GM20000 (cell line): ENCODE data around the gene USP33.
"Not testable (repeated sequence)": the region's sequence is repeated elsewhere in the genome, so short reads cannot be mapped to it uniquely, and the experiment has no call there.

Source experiments
- DNase-seq: peaks from one replicate; pipeline ENCODE4 v3.0.0; 2012; ENCODE audit warnings: low spot score
- TF ChIP-seq, protein P1 (sequence below): IDR thresholded peaks from 2 replicates; pipeline ENCODE4 v1.5.1; 2012; ENCODE audit warnings: mild to moderate bottlenecking, control low read depth; ENCODE audit errors: extremely low read depth, missing control alignments

The USP33 gene

DNA sequence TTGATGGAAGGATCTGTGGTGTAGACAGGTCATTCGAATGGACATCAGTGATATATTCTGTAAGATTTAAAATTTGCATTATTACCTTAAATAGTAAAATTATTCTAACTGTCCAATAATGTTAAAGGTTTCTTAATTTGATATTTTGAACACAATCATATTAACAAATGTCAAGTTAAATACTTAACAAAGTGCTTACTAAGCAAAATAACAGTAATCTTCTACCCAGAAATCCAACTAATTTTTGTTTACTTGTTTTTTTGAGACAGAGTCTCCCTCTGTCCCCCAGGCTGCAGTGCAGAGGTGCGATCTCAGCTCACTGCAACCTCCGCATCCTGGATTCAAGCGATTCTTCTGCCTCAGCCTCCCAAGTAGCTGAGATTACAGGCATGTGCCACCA lies 33.9 kb downstream of the USP33 start:
- TF ChIP-seq, protein P1, sequence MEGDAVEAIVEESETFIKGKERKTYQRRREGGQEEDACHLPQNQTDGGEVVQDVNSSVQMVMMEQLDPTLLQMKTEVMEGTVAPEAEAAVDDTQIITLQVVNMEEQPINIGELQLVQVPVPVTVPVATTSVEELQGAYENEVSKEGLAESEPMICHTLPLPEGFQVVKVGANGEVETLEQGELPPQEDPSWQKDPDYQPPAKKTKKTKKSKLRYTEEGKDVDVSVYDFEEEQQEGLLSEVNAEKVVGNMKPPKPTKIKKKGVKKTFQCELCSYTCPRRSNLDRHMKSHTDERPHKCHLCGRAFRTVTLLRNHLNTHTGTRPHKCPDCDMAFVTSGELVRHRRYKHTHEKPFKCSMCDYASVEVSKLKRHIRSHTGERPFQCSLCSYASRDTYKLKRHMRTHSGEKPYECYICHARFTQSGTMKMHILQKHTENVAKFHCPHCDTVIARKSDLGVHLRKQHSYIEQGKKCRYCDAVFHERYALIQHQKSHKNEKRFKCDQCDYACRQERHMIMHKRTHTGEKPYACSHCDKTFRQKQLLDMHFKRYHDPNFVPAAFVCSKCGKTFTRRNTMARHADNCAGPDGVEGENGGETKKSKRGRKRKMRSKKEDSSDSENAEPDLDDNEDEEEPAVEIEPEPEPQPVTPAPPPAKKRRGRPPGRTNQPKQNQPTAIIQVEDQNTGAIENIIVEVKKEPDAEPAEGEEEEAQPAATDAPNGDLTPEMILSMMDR, result no peak
- DNase-seq, result no peak

DNA sequence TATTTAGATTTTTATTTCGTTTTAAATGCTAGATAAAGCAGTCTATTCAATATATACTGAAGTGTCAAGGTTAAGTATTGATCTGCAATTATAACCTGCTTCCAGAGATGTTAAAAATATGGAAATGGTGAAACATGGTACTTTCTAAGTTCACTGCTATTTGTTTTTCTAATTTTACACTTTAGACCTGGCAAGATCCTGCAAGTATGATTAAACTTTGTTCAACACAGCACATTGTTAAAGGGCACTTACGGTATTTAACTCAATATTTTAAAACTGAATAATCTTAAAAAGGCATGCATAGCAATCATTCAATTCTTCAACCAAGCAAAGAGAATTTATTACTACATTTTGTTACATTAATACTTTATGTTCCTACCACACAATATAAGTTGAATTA lies 41.5 kb downstream of the USP33 start:
- no peak for DNase-seq
- TF ChIP-seq, protein P1, result no peak

DNA sequence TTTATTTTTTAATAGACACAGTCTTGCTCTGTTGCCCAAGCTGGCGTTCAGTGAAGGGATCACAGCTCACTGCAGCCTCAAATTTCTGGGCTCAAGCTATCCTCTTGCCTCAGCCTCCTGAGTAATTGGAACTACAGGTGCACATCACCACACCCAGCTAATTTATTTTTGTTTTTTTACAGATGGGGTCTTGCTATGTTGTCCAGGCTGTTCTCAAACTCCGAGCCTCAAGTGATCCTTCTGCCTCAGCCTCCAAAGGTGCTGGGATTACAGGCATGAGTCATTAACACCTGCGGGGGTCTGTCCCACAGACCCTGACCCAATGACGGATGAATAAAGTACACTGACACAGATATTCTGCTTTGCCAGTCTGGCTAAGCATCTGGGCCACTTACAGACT lies 43.6 kb downstream of the USP33 start:
- no peak for DNase-seq
- TF ChIP-seq, protein P1, result no peak

DNA sequence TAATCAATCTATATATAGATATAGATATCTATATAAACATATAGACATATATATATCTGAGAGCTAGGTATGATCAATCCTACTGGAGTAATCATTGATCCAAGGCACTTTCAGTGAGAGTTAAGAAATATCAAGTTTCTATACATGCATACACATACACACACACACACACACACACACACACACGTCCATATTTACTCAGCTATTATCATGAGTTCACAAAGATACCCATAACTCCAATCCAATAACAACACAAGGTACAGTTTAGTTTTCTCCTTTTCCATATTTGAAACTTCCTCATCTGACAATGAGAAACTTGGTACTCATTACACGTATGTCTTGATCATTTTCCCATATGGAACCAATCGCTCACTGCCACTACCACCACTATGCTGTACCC lies 49.9 kb downstream of the USP33 start:
- no peak for DNase-seq
- TF ChIP-seq, protein P1, result no peak

DNA sequence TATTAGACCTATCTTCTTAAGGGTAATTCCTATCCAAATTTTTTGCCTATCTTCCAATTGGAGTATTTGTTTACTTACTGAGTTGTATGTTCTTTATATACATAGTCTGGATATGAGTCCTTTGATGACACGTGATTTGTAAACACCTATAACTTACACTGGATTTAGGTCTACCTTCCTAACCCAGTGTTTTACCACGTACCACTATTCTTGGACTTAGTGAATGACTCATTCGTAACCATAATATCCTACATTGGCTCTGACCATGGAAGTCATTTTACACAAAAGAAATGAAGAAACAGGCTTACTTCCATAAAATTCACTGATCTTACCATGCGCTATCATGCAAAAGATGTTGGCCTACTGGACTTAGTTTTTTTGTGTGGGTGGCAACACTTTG lies 53.3 kb downstream of the USP33 start:
- TF ChIP-seq, protein P1, result no peak
- DNase-seq, result no peak

DNA sequence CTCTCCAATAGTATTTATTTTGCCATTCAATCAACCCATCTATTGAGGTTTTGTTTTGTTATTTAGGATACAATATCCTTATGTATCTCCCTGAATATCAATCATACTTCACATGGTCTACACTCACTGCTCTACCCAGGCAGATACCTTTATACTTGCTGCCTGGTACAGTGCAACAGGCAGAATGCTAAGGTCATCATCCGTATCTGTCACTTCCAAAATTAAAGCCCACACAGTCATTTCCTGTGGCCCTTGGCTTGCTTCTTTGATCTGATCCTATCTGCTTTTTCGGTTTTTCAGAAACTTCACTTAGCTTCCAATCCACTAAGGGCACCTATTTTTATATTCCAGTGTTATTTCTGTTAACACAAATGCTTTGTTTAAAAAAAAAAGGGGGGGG lies 54.9 kb downstream of the USP33 start:
- TF ChIP-seq, protein P1, result no peak
- DNase-seq, result no peak

DNA sequence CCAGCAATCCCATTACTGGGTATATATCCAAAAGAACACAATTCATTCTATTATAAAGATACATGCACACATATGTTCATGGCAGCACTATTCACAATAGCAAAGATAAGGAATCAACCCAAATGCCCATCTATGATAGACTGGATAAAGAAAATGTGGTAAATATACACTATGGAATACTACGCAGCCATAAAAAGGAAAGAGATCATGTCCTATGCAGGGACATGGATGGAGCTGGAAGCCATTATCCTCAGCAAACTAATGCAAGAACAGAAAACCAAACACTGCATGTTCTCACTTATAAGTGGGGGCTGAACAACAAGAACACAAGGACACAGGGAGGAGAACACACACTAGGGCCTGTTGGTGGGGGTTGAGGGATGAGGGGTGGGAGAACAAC lies 60.0 kb downstream of the USP33 start:
- DNase-seq, result not testable (repeated sequence)

DNA sequence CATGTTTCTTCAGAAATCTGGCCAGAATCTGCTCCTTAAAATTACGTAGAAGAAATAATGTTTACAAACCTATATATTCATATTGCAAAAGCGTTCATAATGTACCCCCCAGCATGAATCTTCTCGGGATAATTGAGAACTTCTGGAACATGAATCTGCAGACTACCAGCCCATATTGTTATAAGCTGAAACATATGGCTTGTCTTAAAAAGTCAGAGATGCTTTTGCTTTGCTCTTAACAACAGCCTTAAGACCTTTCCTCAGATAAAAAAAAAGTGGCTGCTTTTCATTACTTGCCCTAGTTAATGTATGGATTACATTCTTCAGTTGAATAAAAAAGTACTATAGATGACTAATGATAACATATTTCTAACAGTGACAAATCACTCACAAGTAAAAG lies 62.2 kb downstream of the USP33 start:
- DNase-seq, result no peak
- TF ChIP-seq, protein P1, result no peak
